Suprapubic skin (tissue), 4 donors: ENCODE results near the gene INTU. TPM values are rescaled to one million over a fixed set of nuclear protein-coding genes. Genes with fewer than 3 reads are reported as not detected.

Experiments used
- DNase-seq, 2 donors: peaks; one replicate each; pipeline ENCODE4 v3.0.0-alpha.2; 2019; ENCODE audit warnings: low spot score in 2 of 2
- H3K27ac ChIP-seq: fragments of 200-600 bp; sonication (generic); one replicate; pipeline ENCODE4 v1.5.1; 2019
- H3K27me3 ChIP-seq: fragments of 200-600 bp; sonication (generic); one replicate; pipeline ENCODE4 v1.5.1; 2019
- H3K36me3 ChIP-seq: fragments of 200-600 bp; sonication (generic); one replicate; pipeline ENCODE4 v1.5.1; 2019
- H3K4me1 ChIP-seq: fragments of 200-600 bp; sonication (generic); one replicate; pipeline ENCODE4 v1.5.1; 2019
- H3K4me3 ChIP-seq: fragments of 200-600 bp; sonication (generic); one replicate; pipeline ENCODE4 v1.5.1; 2019; ENCODE audit warnings: mild to moderate bottlenecking
- H3K9me3 ChIP-seq: fragments of 200-600 bp; sonication (generic); one replicate; pipeline ENCODE4 v1.5.1; 2019
- EP300 ChIP-seq: sonication (generic); formaldehyde crosslinking; IDR thresholded peaks from one replicate; pipeline ENCODE4 v1.6.1; 2017; ENCODE audit warnings: antibody characterized with exemption
- POLR2A ChIP-seq, 2 donors: fragments of 450-650 bp; IDR thresholded peaks; one replicate each; pipeline ENCODE4 v1.6.1; 2017; ENCODE audit warnings: antibody characterized with exemption in 2 of 2, mild to moderate bottlenecking in 2 of 2, moderate library complexity in 2 of 2
- POLR2AphosphoS5 ChIP-seq, 3 donors: sonication (generic); formaldehyde crosslinking; IDR thresholded peaks; one replicate each; pipeline ENCODE4 v1.6.1; 2017; ENCODE audit warnings: antibody characterized with exemption in 3 of 3
- WGBS: methylation state at CpG from one replicate; pipeline ENCODE4 v1.1.5; 2018; 5-methylcytosine and 5-hydroxymethylcytosine counted together
- total RNA-seq, 4 donors: library from RNA; depleted of rRNA; stranded (reverse); fragments of >200 nt; gene quantifications; one replicate each; pipeline ENCODE4 v1.1.0, GENCODE V29; 2016
- TF ChIP-seq, protein P1 (sequence below), 2 donors: fragments of 200-600 bp in 1 of 2; fragments of 450-650 bp in 1 of 2; sonication (generic) in 1 of 2; IDR thresholded peaks; one replicate each; pipeline ENCODE4 v1.5.1; 2016 to 2019; ENCODE audit warnings: antibody characterized with exemption in 2 of 2, mild to moderate bottlenecking in 1 of 2, moderate library complexity in 1 of 2

INTU gene
- total RNA-seq, 4 donors from 2014 or later: 6.1 to 11.7 (median 8.3) TPM

GRCh38 chr4:127630152-127630551, 2.6 kb upstream of the INTU start:
- H3K27me3 ChIP-seq: no peaks in the 10 kb centered on the region
- H3K4me3 ChIP-seq: no peak overlapping the region
- H3K4me1 ChIP-seq: peaks cover 18% of the 10 kb centered on the region
- WGBS: 94% methylated on average over 5 of the region's 5 CpGs
- TF ChIP-seq, protein P1, sequence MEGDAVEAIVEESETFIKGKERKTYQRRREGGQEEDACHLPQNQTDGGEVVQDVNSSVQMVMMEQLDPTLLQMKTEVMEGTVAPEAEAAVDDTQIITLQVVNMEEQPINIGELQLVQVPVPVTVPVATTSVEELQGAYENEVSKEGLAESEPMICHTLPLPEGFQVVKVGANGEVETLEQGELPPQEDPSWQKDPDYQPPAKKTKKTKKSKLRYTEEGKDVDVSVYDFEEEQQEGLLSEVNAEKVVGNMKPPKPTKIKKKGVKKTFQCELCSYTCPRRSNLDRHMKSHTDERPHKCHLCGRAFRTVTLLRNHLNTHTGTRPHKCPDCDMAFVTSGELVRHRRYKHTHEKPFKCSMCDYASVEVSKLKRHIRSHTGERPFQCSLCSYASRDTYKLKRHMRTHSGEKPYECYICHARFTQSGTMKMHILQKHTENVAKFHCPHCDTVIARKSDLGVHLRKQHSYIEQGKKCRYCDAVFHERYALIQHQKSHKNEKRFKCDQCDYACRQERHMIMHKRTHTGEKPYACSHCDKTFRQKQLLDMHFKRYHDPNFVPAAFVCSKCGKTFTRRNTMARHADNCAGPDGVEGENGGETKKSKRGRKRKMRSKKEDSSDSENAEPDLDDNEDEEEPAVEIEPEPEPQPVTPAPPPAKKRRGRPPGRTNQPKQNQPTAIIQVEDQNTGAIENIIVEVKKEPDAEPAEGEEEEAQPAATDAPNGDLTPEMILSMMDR (IDR thresholded peaks at IDR 0.05): no peak
- no peak for TF ChIP-seq POLR2A (IDR thresholded peaks at IDR 0.05)
- no peaks in the 10 kb centered on the region for H3K9me3 ChIP-seq
- no peak overlapping the region for H3K27ac ChIP-seq
- H3K36me3 ChIP-seq: no peaks in the 10 kb centered on the region
- no peak for DNase-seq

DNA sequence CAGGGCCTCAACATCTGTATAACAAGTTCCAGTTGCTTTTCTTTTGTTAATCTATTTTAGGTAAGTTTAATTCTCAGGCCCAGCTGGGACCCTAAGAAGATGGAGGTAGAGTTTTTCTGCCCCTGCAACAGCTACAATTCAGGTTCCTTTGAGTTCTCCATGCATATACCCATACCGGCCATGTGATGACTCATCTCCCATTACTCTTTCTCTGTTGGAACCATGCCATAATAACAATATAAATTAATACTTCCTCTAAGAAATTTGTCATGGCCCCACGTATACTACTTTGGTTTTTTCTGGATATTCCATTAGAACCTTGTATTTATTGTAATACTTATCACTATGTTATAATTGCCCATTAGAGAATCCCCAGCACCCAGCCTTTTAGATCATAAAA, 1.3 kb upstream of the INTU start:
- no peak for DNase-seq
- Histone ChIP-seq H3K27ac (no peak overlapping the region), H3K9me3 (no peaks in the 10 kb centered on the region), H3K4me1 (peaks cover 18% of the 10 kb centered on the region), H3K4me3 (no peak overlapping the region), H3K27me3 (no peaks in the 10 kb centered on the region), H3K36me3 (no peaks in the 10 kb centered on the region)
- TF ChIP-seq, protein P1 (IDR thresholded peaks at IDR 0.05): no peak
- TF ChIP-seq POLR2AphosphoS5 (IDR thresholded peaks at IDR 0.05) (no peak), EP300 (no peak), POLR2A (IDR thresholded peaks at IDR 0.05) (no peak)
- WGBS: 28% methylated on average over 2 of the region's 2 CpGs

DNA sequence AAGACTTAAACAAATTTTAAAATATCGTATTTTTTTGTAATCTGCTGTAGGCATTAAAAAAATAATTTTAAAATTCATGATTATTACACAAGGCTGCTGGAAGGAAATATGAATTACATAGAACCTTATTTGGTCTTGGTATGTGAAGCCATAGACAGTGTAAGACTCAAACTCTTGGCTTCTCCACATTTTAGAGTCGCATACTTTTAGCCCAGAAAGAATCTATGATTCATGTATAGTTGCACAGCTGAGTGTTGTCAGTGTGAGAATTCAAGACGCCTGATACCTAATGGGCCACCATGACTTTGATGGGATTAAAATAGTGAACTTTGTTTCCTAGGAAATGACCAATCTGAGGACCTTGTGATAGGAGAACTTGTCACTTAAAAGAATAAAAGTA, 1.4 kb downstream of the INTU start:
- Histone ChIP-seq H3K27me3 (no peaks in the 10 kb centered on the region), H3K36me3 (no peaks in the 10 kb centered on the region), H3K27ac (no peak overlapping the region), H3K4me3 (no peak overlapping the region), H3K9me3 (no peaks in the 10 kb centered on the region), H3K4me1 (peaks cover 18% of the 10 kb centered on the region)
- TF ChIP-seq, protein P1 (IDR thresholded peaks at IDR 0.05): no peak
- no peak for TF ChIP-seq POLR2A (IDR thresholded peaks at IDR 0.05)
- TF ChIP-seq EP300: no peak
- TF ChIP-seq POLR2AphosphoS5 (IDR thresholded peaks at IDR 0.05): no peak
- no peak for DNase-seq
- WGBS: 70% methylated on average over 3 of the region's 3 CpGs

GRCh38 chr4:127641524-127641923, 8.8 kb downstream of the INTU start:
- 39% methylated on average over 4 of the region's 4 CpGs for WGBS
- H3K4me1 ChIP-seq: peaks cover 9% of the 10 kb centered on the region
- TF ChIP-seq, protein P1 (IDR thresholded peaks at IDR 0.05): no peak
- TF ChIP-seq POLR2A (IDR thresholded peaks at IDR 0.05): no peak
- no peak for TF ChIP-seq EP300
- no peak for TF ChIP-seq POLR2AphosphoS5 (IDR thresholded peaks at IDR 0.05)
- DNase-seq: no peak
- peaks cover 17% of the 10 kb centered on the region for H3K36me3 ChIP-seq
- no peaks in the 10 kb centered on the region for H3K27me3 ChIP-seq
- no peaks in the 10 kb centered on the region for H3K9me3 ChIP-seq
- H3K4me3 ChIP-seq: no peak overlapping the region
- H3K27ac ChIP-seq: no peak overlapping the region

DNA sequence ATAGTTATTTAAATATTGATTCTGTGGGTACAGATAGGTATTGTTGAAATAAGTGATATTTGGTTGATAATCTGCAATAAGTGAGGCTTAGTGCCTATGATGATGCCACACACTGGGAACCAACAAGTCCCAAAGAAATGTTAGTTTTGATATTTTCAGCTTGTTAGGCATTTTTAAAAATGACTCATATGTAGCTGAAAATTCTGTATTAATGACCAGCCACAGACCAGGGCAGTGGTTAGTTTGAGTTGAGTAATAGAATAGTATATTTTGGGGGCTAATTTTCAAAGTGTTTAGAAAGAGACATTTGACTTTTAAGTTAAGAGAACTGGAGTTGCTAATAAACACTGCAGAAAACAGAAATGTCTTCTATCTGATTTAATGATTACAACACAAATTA, 9.4 kb downstream of the INTU start:
- Histone ChIP-seq H3K36me3 (peaks cover 17% of the 10 kb centered on the region), H3K4me1 (peaks cover 9% of the 10 kb centered on the region), H3K9me3 (no peaks in the 10 kb centered on the region), H3K27ac (no peak overlapping the region), H3K27me3 (no peaks in the 10 kb centered on the region), H3K4me3 (no peak overlapping the region)
- DNase-seq: no peak
- TF ChIP-seq EP300 (no peak), POLR2AphosphoS5 (IDR thresholded peaks at IDR 0.05) (no peak), POLR2A (IDR thresholded peaks at IDR 0.05) (no peak)
- TF ChIP-seq, protein P1 (IDR thresholded peaks at IDR 0.05): no peak
